Stimulated activated CD4-positive, alpha-beta T cell treated with anti-CD3 and anti-CD28 coated beads, Interleukin-15, amount 100 ng/mL, for 48 hours (primary cell): ENCODE data around the gene FXN.
"Not testable (repeated sequence)": the region's sequence is repeated elsewhere in the genome, so short reads cannot be mapped to it uniquely, and the experiment has no call there.

Source experiments
- DNase-seq, 2 donors: peaks; one replicate each; pipeline ENCODE4 v3.0.0-alpha.2; 2020; ENCODE audit warnings: low read depth in 2 of 2

FXN gene

GRCh38 chr9:69035438-69036308, at the start of gene FXN:
Gene FXN, plus strand, starts transcription at chr9:69035752. Its CDS starts 31 bp downstream, at chr9:69035783.
- peak; percentile 58 to 81 for DNase-seq

GRCh38 chr9:68986949-68987348, 48.6 kb upstream of the FXN start:
- DNase-seq, result not testable (repeated sequence)

- no peak for DNase-seq
These were observed 44.1 kb upstream of the FXN start for GRCh38 chr9:68991457-68991856.

- DNase-seq, result no peak
These were observed 39.8 kb upstream of the FXN start for GRCh38 chr9:68995776-68996175.

- DNase-seq, result no peak
These were observed 39.1 kb upstream of the FXN start for GRCh38 chr9:68996462-68996861.

GRCh38 chr9:68997666-68998065, 37.9 kb upstream of the FXN start:
- no peak for DNase-seq

- no peak for DNase-seq
These were observed 37.2 kb upstream of the FXN start for GRCh38 chr9:68998385-68998784.

GRCh38 chr9:68998812-68999211, 36.7 kb upstream of the FXN start:
- no peak for DNase-seq

- DNase-seq, result peak; percentile 30 to 60
These were observed 36.0 kb upstream of the FXN start for GRCh38 chr9:68999393-69000105.

GRCh38 chr9:69001921-69002320, 33.6 kb upstream of the FXN start:
- no peak for DNase-seq

GRCh38 chr9:69003051-69003450, 32.5 kb upstream of the FXN start:
- DNase-seq, result no peak

GRCh38 chr9:69004836-69005235, 30.7 kb upstream of the FXN start:
- no peak for DNase-seq

GRCh38 chr9:69009708-69010107, 25.8 kb upstream of the FXN start:
- DNase-seq, result no peak

- no peak for DNase-seq
These were observed 22.7 kb upstream of the FXN start for GRCh38 chr9:69012696-69013381.

GRCh38 chr9:69013382-69013727, 22.2 kb upstream of the FXN start:
- no peak for DNase-seq

- no peak for DNase-seq
These were observed 21.5 kb upstream of the FXN start, which contains the start of gene PRKACG for GRCh38 chr9:69014013-69014412. Gene PRKACG, minus strand, starts transcription at chr9:69014113. Its CDS starts 21 bp downstream, at chr9:69014092.

GRCh38 chr9:69016191-69017096, 19.1 kb upstream of the FXN start:
- DNase-seq, result no peak

GRCh38 chr9:69018737-69019136, 16.8 kb upstream of the FXN start:
- DNase-seq, result no peak

GRCh38 chr9:69019808-69020207, 15.7 kb upstream of the FXN start:
- DNase-seq, result no peak

- DNase-seq, result no peak
These were observed 15.0 kb upstream of the FXN start for GRCh38 chr9:69020301-69021145.
